H9 (cell line): ENCODE data around the gene RFTN2. TPM values are rescaled to one million over a fixed set of nuclear protein-coding genes. Genes with fewer than 3 reads are reported as not detected.

Source experiments
- DNase-seq: peaks from one replicate; pipeline ENCODE4 v3.0.0-alpha.2; 2017
- H2AFZ ChIP-seq: one replicate; pipeline ENCODE4 v1.6.1; 2013; ENCODE audit warnings: mild to moderate bottlenecking, low read length, control low read depth, moderate library complexity
- H2AK5ac ChIP-seq: 2 replicates; pipeline ENCODE4 v1.6.1; 2013; ENCODE audit warnings: low read length, control low read depth, mixed read lengths; ENCODE audit not compliant: insufficient read length
- H2BK120ac ChIP-seq: one replicate; pipeline ENCODE4 v1.6.1; 2013; ENCODE audit warnings: low read depth, mild to moderate bottlenecking, low read length, control low read depth, inconsistent platforms; ENCODE audit not compliant: poor library complexity, severe bottlenecking
- H2BK12ac ChIP-seq: 2 replicates; pipeline ENCODE4 v1.6.1; 2013; ENCODE audit warnings: low read length, control low read depth, mixed read lengths, low read depth; ENCODE audit not compliant: insufficient read length
- H2BK15ac ChIP-seq: 2 replicates; pipeline ENCODE4 v1.6.1; 2013; ENCODE audit warnings: low read depth, low read length, control low read depth
- H2BK20ac ChIP-seq: one replicate; pipeline ENCODE4 v1.6.1; 2013; ENCODE audit warnings: low read depth, mild to moderate bottlenecking, low read length, control low read depth, inconsistent platforms; ENCODE audit not compliant: poor library complexity, severe bottlenecking
- H2BK5ac ChIP-seq: 2 replicates; pipeline ENCODE4 v1.6.1; 2013; ENCODE audit warnings: low read length, control low read depth, mixed read lengths; ENCODE audit not compliant: insufficient read length
- H3K14ac ChIP-seq: 2 replicates; pipeline ENCODE4 v1.6.1; 2013; ENCODE audit warnings: low read length, control low read depth; ENCODE audit not compliant: insufficient read depth
- H3K18ac ChIP-seq: 2 replicates; pipeline ENCODE4 v1.6.1; 2013; ENCODE audit warnings: low read depth, mild to moderate bottlenecking, mixed read lengths, low read length, control low read depth; ENCODE audit not compliant: insufficient read length
- H3K23ac ChIP-seq: 2 replicates; pipeline ENCODE4 v1.6.1; 2013; ENCODE audit warnings: low read length, control low read depth, mixed read lengths, low read depth; ENCODE audit not compliant: insufficient read length
- H3K23me2 ChIP-seq: 2 replicates; pipeline ENCODE4 v1.6.1; 2013; ENCODE audit warnings: low read depth, mild to moderate bottlenecking, mixed read lengths, low read length, control low read depth; ENCODE audit not compliant: insufficient read length, poor library complexity, severe bottlenecking
- H3K27ac ChIP-seq: 2 replicates; pipeline ENCODE4 v1.5.1; 2013; ENCODE audit warnings: low read length, control low read depth, mixed read lengths, low read depth; ENCODE audit not compliant: insufficient read length
- H3K27me3 ChIP-seq: 2 replicates; pipeline ENCODE4 v1.6.1; 2013; ENCODE audit warnings: low read length, control low read depth, inconsistent platforms; ENCODE audit not compliant: insufficient read depth
- H3K4ac ChIP-seq: 2 replicates; pipeline ENCODE4 v1.6.1; 2013; ENCODE audit warnings: low read depth, mild to moderate bottlenecking, control low read depth, inconsistent platforms, low read length, moderate library complexity
- H3K4me1 ChIP-seq: 2 replicates; pipeline ENCODE4 v1.6.1; 2013; ENCODE audit warnings: low read length, control low read depth, inconsistent platforms; ENCODE audit not compliant: insufficient read depth
- H3K4me2 ChIP-seq: 2 replicates; pipeline ENCODE4 v1.6.1; 2013; ENCODE audit warnings: low read length, control low read depth, mixed read lengths; ENCODE audit not compliant: insufficient read length, insufficient read depth
- H3K56ac ChIP-seq: 2 replicates; pipeline ENCODE4 v1.6.1; 2013; ENCODE audit warnings: low read depth, mild to moderate bottlenecking, mixed read lengths, low read length, control low read depth; ENCODE audit not compliant: insufficient read length
- H3K79me1 ChIP-seq: 2 replicates; pipeline ENCODE4 v1.6.1; 2013; ENCODE audit warnings: low read depth, mild to moderate bottlenecking, moderate library complexity, low read length, control low read depth, inconsistent platforms; ENCODE audit not compliant: insufficient read depth, poor library complexity, severe bottlenecking
- H3K79me2 ChIP-seq: 2 replicates; pipeline ENCODE4 v1.6.1; 2013; ENCODE audit warnings: low read length, control low read depth, inconsistent platforms; ENCODE audit not compliant: insufficient read depth
- H3K9ac ChIP-seq: 2 replicates; pipeline ENCODE4 v1.6.1; 2013; ENCODE audit warnings: low read length, control low read depth, mixed read lengths; ENCODE audit not compliant: insufficient read length; ENCODE audit errors: extremely low read depth
- H3K9me3 ChIP-seq: one replicate; pipeline ENCODE4 v1.6.1; 2013; ENCODE audit warnings: low read depth, low read length, inconsistent platforms; ENCODE audit not compliant: control insufficient read depth
- H3T11ph ChIP-seq: one replicate; pipeline ENCODE4 v1.6.1; 2013; ENCODE audit warnings: mild to moderate bottlenecking, low read length, control low read depth, inconsistent platforms
- H4K20me1 ChIP-seq: one replicate; pipeline ENCODE4 v1.6.1; 2013; ENCODE audit not compliant: control insufficient read depth, insufficient read length, insufficient read depth
- H4K5ac ChIP-seq: 2 replicates; pipeline ENCODE4 v1.6.1; 2013; ENCODE audit warnings: low read depth, mild to moderate bottlenecking, mixed read lengths, low read length, control low read depth; ENCODE audit not compliant: insufficient read length
- H4K8ac ChIP-seq: replicated peaks from 2 replicates; pipeline ENCODE4 v1.6.1; 2013; ENCODE audit warnings: low read length, control low read depth, mixed read lengths, low read depth; ENCODE audit not compliant: insufficient read length
- H4K91ac ChIP-seq: 2 replicates; pipeline ENCODE4 v1.6.1; 2013; ENCODE audit warnings: low read depth, mild to moderate bottlenecking, moderate library complexity, mixed read lengths, low read length, control low read depth; ENCODE audit not compliant: insufficient read length
- H3K27ac Mint-ChIP-seq, 3 experiments: 2 replicates in 2 of 3; 3 replicates in 1 of 3; pipeline ENCODE4 v1.8.0; 2020 to 2021; ENCODE audit warnings: mixed read lengths in 3 of 3, mild to moderate bottlenecking in 1 of 3, moderate library complexity in 1 of 3
- H3K27me3 Mint-ChIP-seq: 2 replicates; pipeline ENCODE4 v1.8.0; 2021; ENCODE audit warnings: low read depth, mild to moderate bottlenecking, moderate library complexity, mixed read lengths
- H3K36me3 Mint-ChIP-seq, 3 experiments: 2 replicates in 2 of 3; 3 replicates in 1 of 3; pipeline ENCODE4 v1.8.0; 2020 to 2021; ENCODE audit warnings: low read depth in 3 of 3, mixed read lengths in 3 of 3; ENCODE audit not compliant: insufficient read depth in 1 of 3
- H3K4me1 Mint-ChIP-seq, 2 experiments: 2 replicates each; pipeline ENCODE4 v1.8.0; 2020; ENCODE audit warnings: mixed read lengths in 2 of 2
- H3K4me3 Mint-ChIP-seq, 2 experiments: 2 replicates in 1 of 2; 3 replicates in 1 of 2; pipeline ENCODE4 v1.8.0; 2020 to 2021; ENCODE audit warnings: mild to moderate bottlenecking in 2 of 2, mixed read lengths in 2 of 2, moderate library complexity in 1 of 2
- H3K9me3 Mint-ChIP-seq, 2 experiments: 2 replicates in 1 of 2; 3 replicates in 1 of 2; pipeline ENCODE4 v1.8.0; 2020; ENCODE audit warnings: mild to moderate bottlenecking in 2 of 2, mixed read lengths in 2 of 2, moderate library complexity in 1 of 2
- WGBS: extraction: QIAGEN DNeasy Blood & Tissue Kit; methylation state at CpG from one replicate; pipeline ENCODE4 v1.1.7; 2013; ENCODE audit warnings: missing lambda C conversion rate, low lambda C conversion rate, mixed read lengths; ENCODE audit not compliant: insufficient read length; ENCODE audit errors: extremely low coverage; 5-methylcytosine and 5-hydroxymethylcytosine counted together
- total RNA-seq: library from RNA; stranded (reverse); gene quantifications from 2 replicates; pipeline ENCODE4 v1.2.1, GENCODE V29; 2021
- TF ChIP-seq, protein P1 (sequence below): fragments of 200-600 bp; sonication (generic); conservative IDR thresholded peaks from 3 replicates; pipeline ENCODE4 v1.8.0; 2021; ENCODE audit warnings: antibody characterized with exemption, mild to moderate bottlenecking

RFTN2 gene
- total RNA-seq, 1 experiment from 2014 or later: 0.28 TPM

DNA sequence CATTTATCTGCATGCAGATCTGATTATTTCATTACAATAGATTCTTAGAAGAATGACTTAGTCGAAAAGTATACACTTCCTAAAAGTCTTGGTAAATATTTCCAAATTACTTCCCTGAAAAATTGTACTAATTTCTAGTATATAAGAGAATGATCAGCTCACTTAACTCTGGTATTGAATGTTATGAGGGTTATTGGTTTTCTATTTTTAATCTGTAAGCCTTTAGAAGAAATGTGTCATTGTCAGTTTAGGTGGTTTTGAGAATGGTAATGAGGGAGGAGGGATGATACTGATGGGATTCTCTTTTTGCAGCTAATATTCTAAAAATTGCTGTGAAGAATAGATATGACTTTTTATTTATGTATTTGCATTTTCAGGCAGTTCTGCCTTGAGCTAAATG is 135.7 kb downstream of the RFTN2 start:
- no peak overlapping the region for H3K23ac ChIP-seq
- H3K36me3 Mint-ChIP-seq: peaks cover 40 to 86% (median 78%) of the 10 kb centered on the region in 3 experiments; a peak in 6 of 7 replicates
- H3K9me3 Mint-ChIP-seq: no peaks in the 10 kb centered on the region
- WGBS: no CpG with 5 or more reads among the region's 1 CpG
- TF ChIP-seq, protein P1, sequence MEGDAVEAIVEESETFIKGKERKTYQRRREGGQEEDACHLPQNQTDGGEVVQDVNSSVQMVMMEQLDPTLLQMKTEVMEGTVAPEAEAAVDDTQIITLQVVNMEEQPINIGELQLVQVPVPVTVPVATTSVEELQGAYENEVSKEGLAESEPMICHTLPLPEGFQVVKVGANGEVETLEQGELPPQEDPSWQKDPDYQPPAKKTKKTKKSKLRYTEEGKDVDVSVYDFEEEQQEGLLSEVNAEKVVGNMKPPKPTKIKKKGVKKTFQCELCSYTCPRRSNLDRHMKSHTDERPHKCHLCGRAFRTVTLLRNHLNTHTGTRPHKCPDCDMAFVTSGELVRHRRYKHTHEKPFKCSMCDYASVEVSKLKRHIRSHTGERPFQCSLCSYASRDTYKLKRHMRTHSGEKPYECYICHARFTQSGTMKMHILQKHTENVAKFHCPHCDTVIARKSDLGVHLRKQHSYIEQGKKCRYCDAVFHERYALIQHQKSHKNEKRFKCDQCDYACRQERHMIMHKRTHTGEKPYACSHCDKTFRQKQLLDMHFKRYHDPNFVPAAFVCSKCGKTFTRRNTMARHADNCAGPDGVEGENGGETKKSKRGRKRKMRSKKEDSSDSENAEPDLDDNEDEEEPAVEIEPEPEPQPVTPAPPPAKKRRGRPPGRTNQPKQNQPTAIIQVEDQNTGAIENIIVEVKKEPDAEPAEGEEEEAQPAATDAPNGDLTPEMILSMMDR: no peak
- H3K56ac ChIP-seq: no peak overlapping the region
- no peak overlapping the region for H2BK15ac ChIP-seq
- no peak overlapping the region for H3K4me3 Mint-ChIP-seq
- H3K9ac ChIP-seq: no peak overlapping the region
- H4K91ac ChIP-seq: no peak overlapping the region
- no peak overlapping the region for H3K27ac ChIP-seq
- H3T11ph ChIP-seq: no peak overlapping the region
- H3K9me3 ChIP-seq: no peaks in the 10 kb centered on the region
- H2BK120ac ChIP-seq: no peak overlapping the region
- no peaks in the 10 kb centered on the region for H3K23me2 ChIP-seq
- no peaks in the 10 kb centered on the region; the same call in 1 of the 2 replicates for H3K79me2 ChIP-seq
- no peak overlapping the region for H2BK12ac ChIP-seq
- H3K14ac ChIP-seq: no peak overlapping the region
- no peak overlapping the region for H2AK5ac ChIP-seq
- H3K4me1 Mint-ChIP-seq: peaks cover 5 to 7% of the 10 kb centered on the region in 2 experiments
- DNase-seq: no peak
- H4K20me1 ChIP-seq: no peaks in the 10 kb centered on the region
- no peaks in the 10 kb centered on the region for H3K27me3 ChIP-seq
- H2AFZ ChIP-seq: no peak overlapping the region
- H4K5ac ChIP-seq: no peak overlapping the region
- no peak overlapping the region for H2BK20ac ChIP-seq
- no peak overlapping the region for H3K4ac ChIP-seq
- no peak overlapping the region for H2BK5ac ChIP-seq
- no peaks in the 10 kb centered on the region for H3K27me3 Mint-ChIP-seq
- H4K8ac ChIP-seq: no peak overlapping the region
- H3K4me1 ChIP-seq: no peaks in the 10 kb centered on the region; the same call in 1 of the 2 replicates
- no peak overlapping the region for H3K4me2 ChIP-seq
- H3K79me1 ChIP-seq: peaks cover 3% of the 10 kb centered on the region
- no peak overlapping the region for H3K27ac Mint-ChIP-seq
- no peak overlapping the region for H3K18ac ChIP-seq
